GM12878 (cell line): ENCODE measurements around the gene HSD17B2. TPM values are rescaled to one million over a fixed set of nuclear protein-coding genes. Genes with fewer than 3 reads are reported as not detected.

Experiments used
- ATAC-seq: fragments of 200-7000 bp; cut with Tn5 transposase; 3 replicates; pipeline ENCODE4 v1.9.1; 2020; ENCODE audit warnings: mild to moderate bottlenecking, moderate library complexity
- BruUV-seq: library from RNA; stranded (reverse); fragments of 400-500 nt; replicated peaks from 2 replicates; lab custom pipeline; 2021; lab: Mats Ljungman, UMichigan
- CTCF ChIA-PET: fragments of 300-600 bp; sonication (Branson Sonifier 250); formaldehyde crosslinking; extraction: SDS; loops from one replicate; lab custom pipeline; 2021; ENCODE audit warnings: inconsistent platforms; lab: Yijun Ruan, JAX
- POLR2A ChIA-PET: fragments of 350-600 bp; formaldehyde crosslinking; extraction: SDS; loops from one replicate; lab custom pipeline; 2021; ENCODE audit warnings: inconsistent platforms; lab: Charles Lee
- RAD21 ChIA-PET: fragments of 300-600 bp; sonication (Branson Sonifier 250); formaldehyde crosslinking; loops from one replicate; lab custom pipeline; 2023; ENCODE audit warnings: antibody characterized with exemption; ENCODE audit not compliant: unreplicated experiment; lab: Charles Lee
- SMC1A ChIA-PET: fragments of 300-600 bp; sonication (Branson Sonifier 250); formaldehyde crosslinking; loops from one replicate; lab custom pipeline; 2023; ENCODE audit not compliant: unreplicated experiment, uncharacterized antibody; lab: Charles Lee
- DNase-seq: peaks from one replicate; pipeline ENCODE4 v3.0.0-alpha.2; 2011; ENCODE audit warnings: low read depth, low spot score
- FAIRE-seq: peaks from 3 replicates; lab custom pipeline; 2011; peaks lifted over from hg19 to GRCh38; lab: Jason Lieb, UNC
- H2AFZ ChIP-seq: 2 replicates; pipeline ENCODE4 v1.6.0; 2011; ENCODE audit warnings: low read depth, low read length, control low read depth; ENCODE audit not compliant: control insufficient read depth
- H3K27ac ChIP-seq: 2 replicates; pipeline ENCODE4 v1.5.1; 2011; ENCODE audit warnings: control low read depth; ENCODE audit not compliant: control insufficient read depth, insufficient read depth
- H3K27me3 ChIP-seq, 2 experiments: replicated peaks in 1 of 2; 2 replicates each; pipeline versions ENCODE4 v1.6.0 to v1.6.1; 2011; ENCODE audit warnings: low read length in 1 of 2; ENCODE audit not compliant: control insufficient read depth in 2 of 2, insufficient read depth in 2 of 2
- H3K36me3 ChIP-seq, 2 experiments: 2 replicates each; pipeline ENCODE4 v1.5.1; 2011; ENCODE audit warnings: low read length in 1 of 2; ENCODE audit not compliant: control insufficient read depth in 2 of 2, insufficient read depth in 2 of 2
- H3K4me1 ChIP-seq: 2 replicates; pipeline ENCODE4 v1.6.1; 2011; ENCODE audit warnings: mild to moderate bottlenecking, low read length, moderate library complexity, mixed read lengths; ENCODE audit not compliant: control insufficient read depth, insufficient read depth
- H3K4me2 ChIP-seq: 2 replicates; pipeline ENCODE4 v1.6.0; 2011; ENCODE audit warnings: control low read depth; ENCODE audit not compliant: control insufficient read depth, insufficient read depth
- H3K4me3 ChIP-seq: fragments of 200-600 bp; sonication (generic); 2 replicates; pipeline ENCODE4 v1.5.1; 2016
- H3K79me2 ChIP-seq: 2 replicates; pipeline ENCODE4 v1.6.0; 2011; ENCODE audit warnings: low read length; ENCODE audit not compliant: control insufficient read depth, insufficient read depth
- H3K9ac ChIP-seq: 2 replicates; pipeline ENCODE4 v1.8.0; 2011; ENCODE audit warnings: low read length, control low read depth, mixed read lengths; ENCODE audit not compliant: control insufficient read depth, insufficient read depth
- H3K9me3 ChIP-seq: replicated peaks from 3 replicates; pipeline ENCODE4 v1.5.1; 2011; ENCODE audit warnings: mild to moderate bottlenecking, low read length; ENCODE audit not compliant: control insufficient read depth, insufficient read depth
- H4K20me1 ChIP-seq: 2 replicates; pipeline ENCODE4 v1.6.0; 2011; ENCODE audit not compliant: control insufficient read depth, insufficient read depth
- PRDM15 ChIP-seq: fragments of 450-650 bp; formaldehyde crosslinking; IDR thresholded peaks from 2 replicates; pipeline ENCODE4 v1.4.0; 2020; ENCODE audit warnings: mild to moderate bottlenecking, moderate library complexity
- SMC3 ChIP-seq: IDR thresholded peaks from 2 replicates; pipeline ENCODE4 v1.6.1; 2011; ENCODE audit warnings: low read length, improper control_type of control experiment, borderline replicate concordance
- TCF3 ChIP-seq: IDR thresholded peaks from 2 replicates; pipeline ENCODE4 v1.6.1; 2012; ENCODE audit warnings: low read depth, mild to moderate bottlenecking, low read length, borderline replicate concordance; ENCODE audit not compliant: insufficient read depth
- YY1 ChIP-seq: IDR thresholded peaks from 2 replicates; pipeline ENCODE4 v1.6.1; 2011; ENCODE audit warnings: low read depth, mild to moderate bottlenecking, low read length
- WGBS: methylation state at CpG from one replicate; pipeline ENCODE4 v1.1.6; 2016; ENCODE audit warnings: low lambda C conversion rate; ENCODE audit not compliant: insufficient replicate concordance, insufficient coverage; ENCODE audit errors: missing lambda C conversion rate; 5-methylcytosine and 5-hydroxymethylcytosine counted together
- in situ Hi-C: fragments of 300-500 bp; cut with MboI; formaldehyde crosslinking; loops from 9 replicates; pipeline ENCODE4 v1.14.3; 2018; ENCODE audit warnings: mixed read lengths
- intact Hi-C: fragments of 100-400 bp; cut with micrococcal nuclease; formaldehyde crosslinking; loops from one replicate; pipeline ENCODE4 v1.14.2; 2022; ENCODE audit not compliant: unreplicated experiment
- polyA plus RNA-seq, 11 experiments: library from polyadenylated mRNA; depleted of rRNA in 4 of 11; unstranded in 6 of 11; stranded (reverse) in 5 of 11; fragments of >200 nt; fragmentation: Nextera tagmentation in 4 of 11; fragmentation: Illumina TruSeq in 1 of 11; extraction: Ambion mirVana in 4 of 11; extraction: Trizol in 1 of 11; gene quantifications; 1 replicate in 1 of 11; 2 replicates in 10 of 11; pipeline versions ENCODE4 v1.2.1 to v1.2.3, GENCODE V29; 2011 to 2016; ENCODE audit warnings: inconsistent platforms in 2 of 11, missing spikeins in 2 of 11, low read depth in 1 of 11
- total RNA-seq, 4 experiments: library from RNA; depleted of rRNA in 3 of 4; stranded (reverse); fragments of >200 nt in 3 of 4; fragmentation: Illumina TruSeq in 1 of 4; extraction: Trizol in 1 of 4; gene quantifications; 2 replicates each; pipeline versions ENCODE4 v1.2.1 to v1.2.3, GENCODE V29; 2013 to 2021

Gene HSD17B2
- total and polyA plus RNA-seq, 10 of the 15 experiments (the other 5 are each of a cell fraction or from before 2014, with no cell fraction given) = not detected

GRCh38 chr16:82137822-82138167, 102.7 kb downstream of the HSD17B2 start:
- Histone ChIP-seq H3K9me3 (no peaks in the 10 kb centered on the region; the same call in 2 of the 3 replicates), H3K4me3 (no peak overlapping the region), H2AFZ (no peak overlapping the region), H3K4me2 (no peak overlapping the region), H3K9ac (no peak overlapping the region), H3K4me1 (no peaks in the 10 kb centered on the region), H4K20me1 (no peaks in the 10 kb centered on the region), H3K27me3 (no peaks in the 10 kb centered on the region), H3K79me2 (no peaks in the 10 kb centered on the region), H3K27ac (no peak overlapping the region), H3K36me3 (no peaks in the 10 kb centered on the region)
- no peak for FAIRE-seq
- WGBS = 82% methylated on average over 3 of the region's 3 CpGs
- no TSS peak for BruUV-seq
- TF ChIP-seq TCF3 = no peak
- no peak for TF ChIP-seq SMC3
- TF ChIP-seq PRDM15 = no peak
- TF ChIP-seq YY1 = no peak
- ChIA-PET CTCF (no interaction called here), RAD21 (no interaction called here), SMC1A (no interaction called here), POLR2A (no interaction called here)
- in situ Hi-C loops = no loop called here
- no peak for DNase-seq
- no peak for ATAC-seq
- intact Hi-C loops = no loop called here
